GM12892 (cell line): Measurements from ENCODE around the gene S100A5.
"Not testable (repeated sequence)": the region's sequence is repeated elsewhere in the genome, so short reads cannot be mapped to it uniquely, and the experiment has no call there.

Experiments
- POLR2A ChIP-seq: IDR thresholded peaks from 2 replicates; pipeline ENCODE4 v1.6.1; 2011; ENCODE audit warnings: low read depth, low read length, control low read depth
- TAF1 ChIP-seq: IDR thresholded peaks from 2 replicates; pipeline ENCODE4 v1.6.1; 2011; ENCODE audit warnings: low read depth, mild to moderate bottlenecking, control low read depth, low read length, borderline replicate concordance

DNA sequence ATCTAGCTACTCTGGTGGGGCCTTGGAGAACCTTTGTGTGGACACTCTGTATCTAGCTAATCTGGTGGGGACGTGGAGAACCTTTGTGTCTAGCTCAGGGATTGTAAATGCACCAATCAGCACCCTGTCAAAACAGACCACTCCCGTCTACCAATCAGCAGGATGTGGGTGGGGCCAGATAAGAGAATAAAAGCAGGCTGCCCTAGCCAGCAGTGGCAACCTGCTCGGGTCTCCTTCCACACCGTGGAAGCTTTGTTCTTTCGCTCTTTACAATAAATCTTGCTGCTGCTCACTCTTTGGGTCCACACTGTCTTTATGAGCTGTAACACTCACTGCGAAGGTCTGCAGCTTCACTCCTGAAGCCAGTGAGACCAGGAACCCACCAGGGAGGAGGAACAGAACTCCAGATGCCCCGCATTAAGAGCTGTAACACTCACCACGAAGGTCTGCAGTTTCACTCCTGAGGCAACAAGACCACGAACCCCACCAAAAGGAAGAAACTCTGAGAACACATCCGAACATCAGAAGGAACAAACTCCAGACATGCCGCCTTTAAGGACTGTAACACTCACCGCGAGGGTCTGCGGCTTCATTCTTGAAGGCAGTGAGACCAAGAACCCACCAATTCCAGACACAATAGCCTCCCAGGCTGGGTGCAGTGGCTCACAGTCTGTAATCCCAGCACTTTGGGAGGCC lies 18.2 kb downstream of the S100A5 start:
- TF ChIP-seq TAF1, POLR2A: not testable (repeated sequence)
